Hepatocyte (in vitro differentiated cells): ENCODE measurements around the gene SLC17A9. TPM values are rescaled to one million over a fixed set of nuclear protein-coding genes. Genes with fewer than 3 reads are reported as not detected.

Experiments
- DNase-seq: peaks from one replicate; pipeline ENCODE4 v3.0.0-alpha.2; 2016; ENCODE audit warnings: low spot score
- H2AFZ ChIP-seq: fragments of 200-600 bp; sonication (generic); 2 replicates; pipeline ENCODE4 v1.6.0; 2016; ENCODE audit warnings: antibody characterized with exemption, mild to moderate bottlenecking
- H3K27ac ChIP-seq: fragments of 200-600 bp; sonication (generic); 2 replicates; pipeline ENCODE4 v1.5.1; 2016; ENCODE audit warnings: mild to moderate bottlenecking
- H3K27me3 ChIP-seq: fragments of 200-600 bp; sonication (generic); 2 replicates; pipeline ENCODE4 v1.6.1; 2016
- H3K36me3 ChIP-seq: fragments of 200-600 bp; sonication (generic); replicated peaks from 2 replicates; pipeline ENCODE4 v1.5.1; 2016; ENCODE audit warnings: low read depth; ENCODE audit not compliant: insufficient read depth
- H3K4me1 ChIP-seq: fragments of 200-600 bp; sonication (generic); 2 replicates; pipeline ENCODE4 v1.5.1; 2016; ENCODE audit warnings: mild to moderate bottlenecking, moderate library complexity; ENCODE audit not compliant: insufficient read depth
- H3K4me2 ChIP-seq: fragments of 200-600 bp; sonication (generic); 2 replicates; pipeline ENCODE4 v1.6.0; 2016
- H3K4me3 ChIP-seq: fragments of 200-600 bp; sonication (generic); 2 replicates; pipeline ENCODE4 v1.5.1; 2016; ENCODE audit warnings: mild to moderate bottlenecking
- H3K79me2 ChIP-seq: fragments of 200-600 bp; sonication (generic); 2 replicates; pipeline ENCODE4 v1.6.0; 2017; ENCODE audit warnings: mild to moderate bottlenecking
- H3K9me2 ChIP-seq: fragments of 200-600 bp; sonication (generic); replicated peaks from 2 replicates; pipeline ENCODE4 v1.6.0; 2017; ENCODE audit warnings: mild to moderate bottlenecking; ENCODE audit not compliant: insufficient read depth
- H3K9me3 ChIP-seq: fragments of 200-600 bp; sonication (generic); 2 replicates; pipeline ENCODE4 v1.5.1; 2016; ENCODE audit warnings: low read depth, mild to moderate bottlenecking
- H4K20me1 ChIP-seq: fragments of 200-600 bp; sonication (generic); 2 replicates; pipeline ENCODE4 v1.6.0; 2016; ENCODE audit warnings: mild to moderate bottlenecking; ENCODE audit not compliant: insufficient read depth, poor library complexity, severe bottlenecking
- CTCF ChIP-seq: fragments of 200-600 bp; sonication (generic); IDR thresholded peaks from 2 replicates; pipeline ENCODE4 v1.5.1; 2016; ENCODE audit warnings: antibody characterized with exemption, mild to moderate bottlenecking; ENCODE audit not compliant: poor library complexity
- EZH2 ChIP-seq: fragments of 200-600 bp; sonication (generic); IDR thresholded peaks from 2 replicates; pipeline ENCODE4 v1.6.1; 2016; ENCODE audit warnings: antibody characterized with exemption, mild to moderate bottlenecking, borderline replicate concordance
- EZH2phosphoT487 ChIP-seq: fragments of 200-600 bp; sonication (generic); IDR thresholded peaks from one replicate; pipeline ENCODE4 v1.6.1; 2018; ENCODE audit warnings: antibody characterized with exemption, mild to moderate bottlenecking, low read depth, moderate library complexity; ENCODE audit not compliant: unreplicated experiment, severe bottlenecking
- WGBS: methylation state at CpG from one replicate; pipeline ENCODE4 v1.1.6; 2016; ENCODE audit warnings: low lambda C conversion rate; ENCODE audit errors: missing lambda C conversion rate; 5-methylcytosine and 5-hydroxymethylcytosine counted together
- polyA plus RNA-seq: library from polyadenylated mRNA; unstranded; fragments of >200 nt; fragmentation: Nextera tagmentation; extraction: Ambion mirVana; gene quantifications from 2 replicates; pipeline ENCODE4 v1.2.1, GENCODE V29; 2016
- total RNA-seq: library from RNA; depleted of rRNA; stranded (reverse); fragments of >200 nt; gene quantifications from 2 replicates; pipeline ENCODE4 v1.2.3, GENCODE V29; 2014

Gene SLC17A9
- total and polyA plus RNA-seq, 2 experiments from 2014 or later = 26.9 to 83.9 TPM

GRCh38 chr20:62940875-62941274 lies 11.6 kb upstream of the SLC17A9 start:
- peaks cover 75% of the 10 kb centered on the region for H3K79me2 ChIP-seq
- no peaks in the 10 kb centered on the region for H3K36me3 ChIP-seq
- WGBS = 95% methylated on average over 8 of the region's 8 CpGs
- no peaks in the 10 kb centered on the region for H3K9me3 ChIP-seq
- H3K9me2 ChIP-seq = no peaks in the 10 kb centered on the region
- H3K4me2 ChIP-seq = no peak overlapping the region
- no peak for DNase-seq
- no peak overlapping the region for H2AFZ ChIP-seq
- no peak overlapping the region for H3K4me3 ChIP-seq
- TF ChIP-seq CTCF = no peak
- TF ChIP-seq EZH2 = no peak
- no peak for TF ChIP-seq EZH2phosphoT487
- peaks cover 19% of the 10 kb centered on the region for H3K4me1 ChIP-seq
- H3K27ac ChIP-seq = no peak overlapping the region
- H3K27me3 ChIP-seq = no peaks in the 10 kb centered on the region
- peaks cover 35% of the 10 kb centered on the region for H4K20me1 ChIP-seq

- H3K9me2 ChIP-seq = no peaks in the 10 kb centered on the region
- H3K27ac ChIP-seq = no peak overlapping the region
- H2AFZ ChIP-seq = no peak overlapping the region
- no peaks in the 10 kb centered on the region for H3K9me3 ChIP-seq
- 100% methylated on average over 1 of the region's 1 CpG for WGBS
- TF ChIP-seq EZH2phosphoT487 (no peak), CTCF (no peak), EZH2 (no peak)
- no peak overlapping the region for H3K4me2 ChIP-seq
- peaks cover 33% of the 10 kb centered on the region for H4K20me1 ChIP-seq
- H3K4me1 ChIP-seq = peaks cover 12% of the 10 kb centered on the region
- DNase-seq = no peak
- H3K79me2 ChIP-seq = peaks cover 71% of the 10 kb centered on the region
- H3K4me3 ChIP-seq = no peak overlapping the region
- H3K36me3 ChIP-seq = no peaks in the 10 kb centered on the region
- no peaks in the 10 kb centered on the region for H3K27me3 ChIP-seq
Measured at GRCh38 chr20:62941792-62942191, 10.7 kb upstream of the SLC17A9 start.

GRCh38 chr20:62942456-62942855 lies 10.1 kb upstream of the SLC17A9 start:
- Histone ChIP-seq H2AFZ (no peak overlapping the region), H3K9me3 (no peaks in the 10 kb centered on the region), H3K9me2 (no peaks in the 10 kb centered on the region), H3K79me2 (peaks cover 72% of the 10 kb centered on the region), H4K20me1 (peaks cover 36% of the 10 kb centered on the region), H3K27ac (no peak overlapping the region), H3K4me1 (peaks cover 12% of the 10 kb centered on the region), H3K4me2 (no peak overlapping the region), H3K36me3 (no peaks in the 10 kb centered on the region), H3K27me3 (no peaks in the 10 kb centered on the region), H3K4me3 (no peak overlapping the region)
- WGBS = 98% methylated on average over 2 of the region's 2 CpGs
- no peak for DNase-seq
- TF ChIP-seq CTCF (no peak), EZH2phosphoT487 (no peak), EZH2 (no peak)

- peaks cover 12% of the 10 kb centered on the region for H3K4me1 ChIP-seq
- DNase-seq = no peak
- H3K9me3 ChIP-seq = no peaks in the 10 kb centered on the region
- H3K79me2 ChIP-seq = peaks cover 76% of the 10 kb centered on the region
- TF ChIP-seq EZH2phosphoT487 (no peak), CTCF (no peak), EZH2 (no peak)
- peaks cover 36% of the 10 kb centered on the region for H4K20me1 ChIP-seq
- over 99% methylated on average over 14 of the region's 14 CpGs for WGBS
- H3K27me3 ChIP-seq = no peaks in the 10 kb centered on the region
- H3K9me2 ChIP-seq = no peaks in the 10 kb centered on the region
- no peak overlapping the region for H2AFZ ChIP-seq
- H3K4me3 ChIP-seq = no peak overlapping the region
- no peak overlapping the region for H3K4me2 ChIP-seq
- no peak overlapping the region for H3K27ac ChIP-seq
- no peaks in the 10 kb centered on the region for H3K36me3 ChIP-seq
Measured at GRCh38 chr20:62943396-62943795, 9.1 kb upstream of the SLC17A9 start.
